COLO668 (cell line): ENCODE results near the gene SEMA4C.

Source experiments
- DNase-seq: peaks from one replicate; lab custom pipeline; 2025; ENCODE audit not compliant: unreplicated experiment; lab: John Stamatoyannopoulos, UW

The SEMA4C gene

GRCh38 chr2:96843538-96844268 lies 26.2 kb downstream of the SEMA4C start, which contains the start of gene ANKRD23:
Gene ANKRD23, minus strand, starts transcription at chr2:96844021. Its CDS starts 29 bp downstream, at chr2:96843992.
- DNase-seq = no peak

DNA sequence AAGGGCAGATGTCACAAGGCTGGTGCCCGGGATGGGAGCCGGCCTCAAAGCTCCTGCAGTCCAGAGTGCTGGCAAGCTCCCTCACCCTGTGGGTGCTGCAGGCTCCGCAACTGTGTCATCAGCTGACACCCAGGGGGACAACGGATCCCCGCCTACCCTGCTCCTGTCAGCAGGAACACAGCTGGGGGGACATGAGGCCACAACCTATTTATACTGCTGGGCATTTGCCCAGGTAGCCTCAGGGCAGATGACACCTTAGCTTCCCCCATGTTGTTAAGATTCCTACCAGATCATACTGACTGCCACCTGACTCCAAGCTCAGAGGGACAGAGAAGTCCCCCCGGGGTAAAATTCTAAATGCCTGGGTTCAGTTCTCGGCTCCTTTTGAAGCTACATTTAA lies 27.3 kb downstream of the SEMA4C start:
- no peak for DNase-seq

- no peak for DNase-seq
Observed at GRCh38 chr2:96841701-96842495, 28.0 kb downstream of the SEMA4C start.

- DNase-seq = peak; percentile 55
Observed at GRCh38 chr2:96839875-96840850, 29.7 kb downstream of the SEMA4C start.

DNA sequence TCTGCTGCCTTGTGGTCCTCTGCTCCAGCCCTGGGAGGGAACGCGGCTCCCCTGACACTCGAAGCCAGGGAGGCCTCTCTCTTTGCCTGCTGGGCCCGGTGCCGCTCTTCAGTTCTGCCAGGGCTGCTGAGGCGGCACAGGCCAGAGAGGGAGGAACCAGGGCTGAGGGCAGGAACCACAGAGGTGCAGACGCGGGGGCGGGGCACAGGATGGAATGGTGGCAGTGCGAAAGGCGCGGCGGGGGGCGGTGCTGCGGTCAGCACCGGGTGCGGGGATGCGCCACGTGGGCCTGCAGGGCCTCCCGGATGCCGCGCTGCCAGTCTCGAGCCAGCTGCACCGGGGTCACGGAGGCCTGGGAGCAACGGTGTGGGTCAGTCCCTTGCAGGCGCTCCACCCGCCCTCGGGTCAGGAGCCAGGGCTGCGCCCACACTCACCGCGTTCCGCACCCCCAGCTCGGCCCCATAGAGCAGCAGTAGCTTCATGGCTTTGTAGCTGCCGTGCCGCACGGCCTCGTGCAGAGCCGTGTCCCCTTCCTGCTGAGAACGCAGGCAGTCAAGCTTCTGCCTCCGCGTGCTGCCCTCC lies 30.5 kb downstream of the SEMA4C start:
- no peak for DNase-seq

- DNase-seq = no peak
Observed at GRCh38 chr2:96838345-96839292, 31.3 kb downstream of the SEMA4C start.

DNA sequence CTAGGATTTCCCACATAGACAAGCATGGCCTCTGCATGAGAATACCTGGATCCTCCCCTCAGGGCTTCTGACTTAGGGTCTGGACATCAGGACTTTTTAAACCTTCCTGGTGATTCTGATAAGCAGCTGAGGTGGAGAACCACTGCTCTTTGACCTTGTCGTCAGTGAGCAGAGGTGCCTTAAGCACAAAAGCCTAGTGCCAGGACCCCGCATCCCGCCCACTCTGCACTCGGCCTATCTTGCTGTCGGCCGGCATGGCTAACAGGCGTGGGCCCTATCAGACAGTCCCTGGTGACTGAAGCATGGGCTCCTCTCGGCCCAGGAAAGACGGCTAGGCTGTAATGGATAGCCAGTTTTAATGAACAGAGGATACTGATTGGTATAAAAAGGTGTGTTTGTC lies 32.3 kb downstream of the SEMA4C start:
- DNase-seq = no peak

- DNase-seq = no peak
Observed at GRCh38 chr2:96835830-96836229, 34.0 kb downstream of the SEMA4C start.

DNA sequence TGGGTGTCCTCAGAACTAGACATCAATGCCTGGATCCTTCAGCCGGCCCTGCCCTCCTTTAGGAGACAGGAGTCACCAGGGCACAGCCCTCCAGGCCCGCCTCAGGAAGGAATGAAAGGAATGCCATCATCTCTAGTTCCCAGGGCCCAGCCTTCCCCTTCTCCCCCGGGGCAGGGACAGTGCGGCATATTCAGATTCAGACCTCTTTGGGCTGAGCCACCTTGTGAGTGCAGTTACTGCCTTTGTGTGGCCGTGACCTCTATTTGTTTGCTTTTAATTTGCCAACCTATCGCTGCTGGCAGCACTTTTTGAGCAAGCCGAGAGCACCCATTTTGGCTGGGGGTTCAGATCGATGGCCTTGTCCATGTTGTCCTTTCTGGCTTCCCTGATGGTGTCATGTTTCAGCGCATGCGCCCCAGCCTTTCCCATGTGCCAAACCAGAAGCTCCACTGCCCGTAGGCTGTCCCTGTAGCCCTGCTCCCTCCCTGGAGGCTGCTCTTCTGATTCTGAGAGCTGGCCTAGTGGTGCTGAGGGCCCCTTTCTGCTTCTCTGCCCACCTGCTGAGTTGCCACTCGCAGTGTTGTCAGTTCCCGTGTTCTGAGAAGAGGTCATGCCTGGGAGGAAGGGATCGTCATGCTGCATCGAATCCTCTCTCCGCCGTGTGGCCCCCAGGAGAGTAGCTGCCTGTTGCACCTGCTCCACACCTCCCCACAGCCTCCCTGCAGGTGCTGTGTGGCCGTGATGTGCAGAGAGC lies 36.9 kb downstream of the SEMA4C start:
- DNase-seq = peak; percentile 97

DNA sequence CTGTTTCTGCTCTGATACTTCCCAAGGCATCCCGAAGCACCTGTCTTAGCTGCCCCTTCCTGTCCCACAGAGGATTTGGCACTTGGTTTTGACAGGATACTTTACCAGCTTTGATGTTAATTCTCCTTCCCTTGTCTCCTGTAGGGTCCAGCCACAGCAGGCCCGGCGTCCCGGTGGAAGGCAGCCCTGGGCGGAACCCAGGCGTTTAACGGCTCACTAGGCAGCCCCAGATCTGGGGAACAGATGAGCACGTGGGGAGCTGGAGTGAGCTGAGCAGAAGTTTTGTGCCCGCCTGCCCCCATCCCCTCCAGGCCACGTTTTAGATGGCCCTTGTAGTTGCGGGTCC lies 37.5 kb downstream of the SEMA4C start:
- no peak for DNase-seq

GRCh38 chr2:96831679-96832078 lies 38.2 kb downstream of the SEMA4C start:
- DNase-seq = no peak

DNA sequence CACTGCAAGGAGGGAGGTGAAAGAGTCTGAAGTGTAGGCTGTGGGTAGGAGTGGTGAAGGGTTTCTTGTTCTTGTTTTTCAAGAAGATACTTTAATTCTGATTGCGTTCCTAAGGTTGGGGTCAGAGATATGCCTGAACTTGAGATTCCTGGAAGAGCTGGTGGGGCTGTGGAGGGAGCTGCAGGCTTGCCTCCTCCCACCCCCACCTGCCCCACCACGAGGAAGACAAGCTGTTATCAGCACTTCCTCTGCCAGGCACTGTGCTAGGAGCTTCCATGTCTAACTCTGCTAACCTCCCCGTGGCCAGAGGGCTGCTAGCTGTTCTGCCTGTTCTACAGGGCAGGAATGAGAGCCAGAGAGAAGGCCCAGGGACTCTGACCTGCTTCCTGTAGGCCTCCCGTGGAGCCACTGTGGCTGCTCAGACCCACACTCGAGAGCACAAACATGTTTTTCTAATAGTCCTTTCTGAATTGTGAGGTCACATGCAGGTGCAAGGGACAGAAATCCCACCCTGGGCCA lies 39.8 kb downstream of the SEMA4C start:
- no peak for DNase-seq

- no peak for DNase-seq
Observed at GRCh38 chr2:96828874-96829273, 41.0 kb downstream of the SEMA4C start.

- DNase-seq = no peak
Observed at GRCh38 chr2:96828436-96828835, 41.4 kb downstream of the SEMA4C start.

DNA sequence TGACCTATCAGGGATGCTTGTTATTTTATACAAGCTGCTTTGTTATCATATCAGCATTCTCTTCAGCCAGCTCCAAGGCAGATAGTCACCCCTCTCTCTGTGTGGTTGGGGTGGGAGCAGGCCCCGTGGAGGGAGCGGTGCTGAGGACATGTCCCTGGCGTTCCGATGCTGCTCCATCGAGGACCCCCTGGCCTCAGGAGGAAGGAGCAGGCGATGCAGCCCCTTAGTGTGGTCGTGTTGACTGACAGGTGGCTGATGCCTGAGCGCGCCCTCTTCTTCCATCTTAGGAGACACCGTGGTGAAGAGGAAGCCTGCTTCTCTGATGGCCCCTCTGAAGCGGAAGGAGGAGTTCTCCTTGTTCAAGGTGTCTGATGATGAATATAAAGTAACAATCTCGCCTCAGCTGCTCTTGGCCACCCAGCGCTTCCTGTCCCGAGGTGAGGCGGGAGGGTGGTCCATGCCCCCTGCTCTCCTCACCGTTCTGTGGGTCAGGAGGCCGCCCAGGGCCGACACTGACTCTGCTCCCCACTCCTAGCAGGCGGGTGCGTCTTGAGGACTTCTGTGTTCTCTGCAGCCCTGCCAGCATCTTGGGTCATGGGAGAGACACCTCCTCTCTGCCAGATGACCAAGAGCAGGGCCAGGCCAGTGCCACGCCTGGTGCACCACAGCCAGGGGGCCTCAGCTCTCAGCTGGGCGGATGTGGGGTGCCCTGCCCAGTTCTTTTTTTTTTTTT lies 43.2 kb downstream of the SEMA4C start:
- DNase-seq = no peak

DNA sequence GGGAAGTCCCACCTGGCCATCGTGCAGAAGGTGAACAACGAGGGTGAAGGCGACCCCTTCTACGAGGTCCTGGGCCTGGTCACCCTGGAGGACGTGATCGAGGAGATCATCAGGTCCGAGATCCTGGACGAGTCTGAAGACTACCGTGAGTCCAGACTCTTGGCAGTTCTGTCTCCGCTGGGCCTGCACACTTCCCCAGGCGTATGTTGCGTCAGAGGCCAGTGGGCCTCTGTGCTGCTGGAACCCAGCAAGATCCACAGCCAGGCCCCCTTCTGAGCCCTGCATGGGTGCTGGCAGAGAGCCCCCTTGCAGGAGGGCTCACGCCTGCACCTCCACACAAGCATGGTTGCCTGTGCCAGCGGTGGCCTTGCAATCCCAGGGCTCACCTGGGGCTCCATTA lies 44.8 kb downstream of the SEMA4C start:
- no peak for DNase-seq

GRCh38 chr2:96824079-96824870 lies 45.6 kb downstream of the SEMA4C start:
- no peak for DNase-seq
